ENCODE results near the gene RIOK2. TPM values are rescaled to one million over a fixed set of nuclear protein-coding genes. Genes with fewer than 3 reads are reported as not detected.
A peak's percentile ranks its signal among the peaks of the same experiment; 100 is the strongest.

RIOK2 gene
- total RNA-seq, 2 donors from 2014 or later = 16.2 to 20.5 TPM

- Histone ChIP-seq H3K9me3 (no peaks in the 10 kb centered on the region), H3K36me3 (no peaks in the 10 kb centered on the region), H3K27me3 (replicated peaks; ENCODE audit: insufficient read depth) (no peaks in the 10 kb centered on the region), H3K27ac (no peak overlapping the region), H3K4me3 (no peak overlapping the region), H3K4me1 (replicated peaks) (no peaks in the 10 kb centered on the region)
- intact Hi-C loops (cut with DNase I) = loop anchor here (5.0 to 10.0 kb wide), 6 partner anchors 121 to 549 kb away; no protein-coding TSS in a partner anchor
- no peak for DNase-seq (ENCODE audit: low spot score)
- TF ChIP-seq, protein P1, sequence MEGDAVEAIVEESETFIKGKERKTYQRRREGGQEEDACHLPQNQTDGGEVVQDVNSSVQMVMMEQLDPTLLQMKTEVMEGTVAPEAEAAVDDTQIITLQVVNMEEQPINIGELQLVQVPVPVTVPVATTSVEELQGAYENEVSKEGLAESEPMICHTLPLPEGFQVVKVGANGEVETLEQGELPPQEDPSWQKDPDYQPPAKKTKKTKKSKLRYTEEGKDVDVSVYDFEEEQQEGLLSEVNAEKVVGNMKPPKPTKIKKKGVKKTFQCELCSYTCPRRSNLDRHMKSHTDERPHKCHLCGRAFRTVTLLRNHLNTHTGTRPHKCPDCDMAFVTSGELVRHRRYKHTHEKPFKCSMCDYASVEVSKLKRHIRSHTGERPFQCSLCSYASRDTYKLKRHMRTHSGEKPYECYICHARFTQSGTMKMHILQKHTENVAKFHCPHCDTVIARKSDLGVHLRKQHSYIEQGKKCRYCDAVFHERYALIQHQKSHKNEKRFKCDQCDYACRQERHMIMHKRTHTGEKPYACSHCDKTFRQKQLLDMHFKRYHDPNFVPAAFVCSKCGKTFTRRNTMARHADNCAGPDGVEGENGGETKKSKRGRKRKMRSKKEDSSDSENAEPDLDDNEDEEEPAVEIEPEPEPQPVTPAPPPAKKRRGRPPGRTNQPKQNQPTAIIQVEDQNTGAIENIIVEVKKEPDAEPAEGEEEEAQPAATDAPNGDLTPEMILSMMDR (IDR thresholded peaks at IDR 0.05) = peak in 3 of 4 experiments; percentile 49 to 64 (median 49)
- TF ChIP-seq POLR2A (IDR thresholded peaks at IDR 0.05) = no peak
These were observed 19.7 kb downstream of the RIOK2 start for GRCh38 chr5:97163360-97163764.

DNA sequence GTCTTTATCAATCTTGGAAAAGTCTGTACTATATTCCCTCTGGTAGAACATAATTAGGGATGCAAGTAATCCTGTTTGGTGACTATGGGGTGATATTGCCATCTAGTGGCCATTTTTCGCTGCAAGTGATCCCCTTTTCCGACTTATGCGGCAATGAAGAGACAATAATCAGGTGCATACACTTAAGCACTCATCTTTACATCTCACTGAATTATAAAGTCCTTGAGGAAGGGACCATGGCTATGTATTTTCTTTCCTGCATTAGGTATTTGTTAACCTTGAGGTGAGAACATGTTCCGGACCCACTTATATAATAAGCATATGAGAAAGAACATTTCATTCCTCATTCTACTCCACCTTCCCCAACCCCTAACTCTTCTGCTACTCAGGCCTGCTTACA is 21.0 kb downstream of the RIOK2 start:
- no peaks in the 10 kb centered on the region for H3K4me1 ChIP-seq (replicated peaks)
- TF ChIP-seq, protein P1 (IDR thresholded peaks at IDR 0.05) = peak; percentile 75 to 90 (median 85)
- TF ChIP-seq POLR2A (IDR thresholded peaks at IDR 0.05) (no peak), POLR2AphosphoS5 (IDR thresholded peaks at IDR 0.05) (peak; percentile 38)
- H3K36me3 ChIP-seq = no peaks in the 10 kb centered on the region
- DNase-seq (ENCODE audit: low spot score) = peak; percentile 76
- 17% methylated on average over 4 of the region's 4 CpGs for WGBS
- no peak overlapping the region for H3K27ac ChIP-seq
- no peaks in the 10 kb centered on the region for H3K27me3 ChIP-seq (replicated peaks; ENCODE audit: insufficient read depth)
- no peaks in the 10 kb centered on the region for H3K9me3 ChIP-seq
- intact Hi-C loops (cut with DNase I) = loop anchor here (5.0 to 10.0 kb wide), 6 partner anchors 120 to 547 kb away; no protein-coding TSS in a partner anchor
- no peak overlapping the region for H3K4me3 ChIP-seq

DNA sequence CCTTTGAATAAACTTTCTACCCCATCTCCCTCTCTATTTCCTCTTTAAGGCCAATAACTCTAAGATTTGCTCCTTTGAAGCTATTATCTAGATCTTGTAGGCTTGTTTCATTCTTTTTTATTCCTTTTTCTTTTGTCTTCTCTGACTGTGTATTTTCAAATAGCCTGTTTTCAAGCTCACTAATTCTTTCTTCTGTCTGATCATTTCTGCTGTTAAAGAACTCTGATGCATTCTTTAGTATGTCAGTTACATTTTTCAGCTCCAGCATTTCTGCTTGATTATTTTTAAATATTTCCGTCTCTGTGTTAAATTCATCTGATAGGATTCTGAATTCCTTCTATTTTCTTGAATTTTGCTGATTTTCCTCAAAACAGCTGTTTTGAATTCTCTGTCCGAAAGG is 25.4 kb downstream of the RIOK2 start:
- Histone ChIP-seq H3K27me3 (replicated peaks; ENCODE audit: insufficient read depth) (no peaks in the 10 kb centered on the region), H3K9me3 (no peaks in the 10 kb centered on the region), H3K36me3 (no peaks in the 10 kb centered on the region), H3K4me3 (no peak overlapping the region), H3K27ac (no peak overlapping the region), H3K4me1 (replicated peaks) (no peaks in the 10 kb centered on the region)
- no peak for DNase-seq (ENCODE audit: low spot score)
- 98% methylated on average over 2 of the region's 2 CpGs for WGBS
- intact Hi-C loops (cut with DNase I) = no loop called here
- TF ChIP-seq, protein P1 (IDR thresholded peaks at IDR 0.05) = no peak
- TF ChIP-seq POLR2A (IDR thresholded peaks at IDR 0.05) (no peak), POLR2AphosphoS5 (IDR thresholded peaks at IDR 0.05) (no peak)

- TF ChIP-seq POLR2AphosphoS5 (IDR thresholded peaks at IDR 0.05) (no peak), POLR2A (IDR thresholded peaks at IDR 0.05) (no peak)
- TF ChIP-seq, protein P1 (IDR thresholded peaks at IDR 0.05) = no peak
- Histone ChIP-seq H3K9me3 (no peaks in the 10 kb centered on the region), H3K4me3 (no peak overlapping the region), H3K36me3 (no peaks in the 10 kb centered on the region), H3K27ac (no peak overlapping the region), H3K4me1 (replicated peaks) (no peaks in the 10 kb centered on the region), H3K27me3 (replicated peaks; ENCODE audit: insufficient read depth) (no peaks in the 10 kb centered on the region)
- WGBS = 91% methylated on average over 3 of the region's 3 CpGs
- intact Hi-C loops (cut with DNase I) = no loop called here
- no peak for DNase-seq (ENCODE audit: low spot score)
These were observed 31.7 kb downstream of the RIOK2 start for GRCh38 chr5:97151370-97151769.

GRCh38 chr5:97150401-97150800 is 32.6 kb downstream of the RIOK2 start:
- DNase-seq (ENCODE audit: low spot score) = no peak
- Histone ChIP-seq H3K4me1 (replicated peaks) (no peaks in the 10 kb centered on the region), H3K27ac (no peak overlapping the region), H3K9me3 (no peaks in the 10 kb centered on the region), H3K27me3 (replicated peaks; ENCODE audit: insufficient read depth) (no peaks in the 10 kb centered on the region), H3K36me3 (no peaks in the 10 kb centered on the region), H3K4me3 (no peak overlapping the region)
- TF ChIP-seq POLR2A (IDR thresholded peaks at IDR 0.05) (no peak), POLR2AphosphoS5 (IDR thresholded peaks at IDR 0.05) (no peak)
- TF ChIP-seq, protein P1 (IDR thresholded peaks at IDR 0.05) = no peak
- intact Hi-C loops (cut with DNase I) = no loop called here
- 54% methylated on average over 1 of the region's 1 CpG for WGBS
